Measurements from ENCODE around the gene FRMD5. TPM values are rescaled to one million over a fixed set of nuclear protein-coding genes. Genes with fewer than 3 reads are reported as not detected.
"Not testable (repeated sequence)": the region's sequence is repeated elsewhere in the genome, so short reads cannot be mapped to it uniquely, and the experiment has no call there.

The FRMD5 gene
- total RNA-seq, 4 donors from 2014 or later, result 0.13 to 0.37 (median 0.24) TPM; not detected in 1

GRCh38 chr15:43877371-43877770 is 317.7 kb downstream of the FRMD5 start:
- DNase-seq (ENCODE audit: low spot score) (no peak), ATAC-seq (ENCODE audit: low FRiP score) (no peak)
- TF ChIP-seq CTCF (IDR thresholded peaks at IDR 0.05), result no peak

- ATAC-seq (ENCODE audit: low FRiP score) (no peak), DNase-seq (ENCODE audit: low spot score) (no peak)
- TF ChIP-seq CTCF (IDR thresholded peaks at IDR 0.05), result no peak
Observed at GRCh38 chr15:43876872-43877271, 318.2 kb downstream of the FRMD5 start.

- ATAC-seq (ENCODE audit: low FRiP score) (no peak), DNase-seq (ENCODE audit: low spot score) (no peak)
- no peak for TF ChIP-seq CTCF (IDR thresholded peaks at IDR 0.05)
Observed at GRCh38 chr15:43873651-43874050, 321.4 kb downstream of the FRMD5 start.

- ATAC-seq (ENCODE audit: low FRiP score) (no peak), DNase-seq (ENCODE audit: low spot score) (no peak)
Observed at GRCh38 chr15:43872416-43873020, 322.6 kb downstream of the FRMD5 start.

GRCh38 chr15:43871835-43872234 is 323.2 kb downstream of the FRMD5 start:
- no peak for TF ChIP-seq CTCF (IDR thresholded peaks at IDR 0.05)

More at GRCh38 chr15:43872416-43873020, 322.6 kb downstream of the FRMD5 start:
- TF ChIP-seq CTCF (IDR thresholded peaks at IDR 0.05), result no peak

GRCh38 chr15:43868406-43868805 is 326.7 kb downstream of the FRMD5 start:
- ATAC-seq (ENCODE audit: low FRiP score) (no peak), DNase-seq (ENCODE audit: low spot score) (no peak)
- no peak for TF ChIP-seq CTCF (IDR thresholded peaks at IDR 0.05)

More at GRCh38 chr15:43871835-43872234, 323.2 kb downstream of the FRMD5 start:
- ATAC-seq (ENCODE audit: low FRiP score) (no peak), DNase-seq (ENCODE audit: low spot score) (no peak)

- no peak for TF ChIP-seq CTCF (IDR thresholded peaks at IDR 0.05)
- DNase-seq (ENCODE audit: low spot score), result no peak
- no peak for ATAC-seq (ENCODE audit: low FRiP score)
Observed at GRCh38 chr15:43867096-43867495, 328.0 kb downstream of the FRMD5 start.

- not testable (repeated sequence) for ATAC-seq (ENCODE audit: low FRiP score); DNase-seq (ENCODE audit: low spot score)
Observed at GRCh38 chr15:43866636-43867035, 328.4 kb downstream of the FRMD5 start.

All from omental fat pad (tissue), 4 donors.